T follicular helper cell (primary cell): ENCODE data around the gene PLA2G4F.

Source experiments
- DNase-seq: peaks from one replicate; pipeline ENCODE4 v3.0.0-alpha.2; 2020; ENCODE audit warnings: low read depth

PLA2G4F gene

DNA sequence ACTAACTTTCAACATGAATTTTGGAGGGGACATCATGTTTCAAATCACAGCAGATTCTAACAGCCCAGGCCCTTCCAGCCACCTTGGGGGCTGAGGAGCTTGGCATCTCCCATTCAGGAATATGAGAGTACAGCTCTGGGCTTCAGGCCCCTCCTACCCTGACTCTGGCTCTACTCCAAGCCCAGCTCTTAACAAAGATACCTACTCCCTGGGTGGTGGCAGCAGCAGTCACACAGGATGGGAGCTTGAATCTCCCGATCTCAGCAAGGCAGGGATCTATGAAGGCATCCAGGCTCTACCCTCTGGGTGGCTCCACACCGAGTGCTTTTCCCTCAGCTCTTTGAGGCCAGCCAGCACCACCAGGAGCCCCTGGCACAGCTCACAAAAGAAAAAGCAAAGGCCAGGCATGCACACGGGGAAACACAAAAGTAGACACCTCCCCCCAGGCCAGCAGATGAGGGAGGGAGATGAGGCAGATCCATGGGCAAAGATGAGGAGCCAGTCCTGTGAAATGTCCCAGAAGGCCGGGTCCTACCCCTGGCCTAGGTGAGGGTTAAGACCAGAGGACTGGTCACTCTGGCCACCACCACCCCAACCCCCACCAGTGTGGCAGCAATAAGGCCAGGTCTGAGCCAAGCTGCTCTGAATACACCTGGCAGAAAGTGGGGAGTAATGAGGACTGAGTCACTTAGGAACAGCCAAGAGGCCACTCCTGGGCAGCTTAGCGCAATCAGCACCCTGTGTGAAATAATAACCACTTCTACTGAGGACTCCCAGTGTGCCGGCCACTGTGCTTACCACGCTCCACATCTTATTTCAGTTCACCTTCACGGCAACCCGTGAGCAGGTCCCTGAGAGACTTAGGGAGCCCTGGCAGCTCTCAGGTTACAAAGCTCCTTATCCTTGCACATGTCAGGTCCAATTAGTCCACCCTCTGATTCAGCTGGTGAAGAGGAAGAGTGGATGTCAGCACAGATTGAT, 24.3 kb downstream of the PLA2G4F start:
- no peak for DNase-seq

DNA sequence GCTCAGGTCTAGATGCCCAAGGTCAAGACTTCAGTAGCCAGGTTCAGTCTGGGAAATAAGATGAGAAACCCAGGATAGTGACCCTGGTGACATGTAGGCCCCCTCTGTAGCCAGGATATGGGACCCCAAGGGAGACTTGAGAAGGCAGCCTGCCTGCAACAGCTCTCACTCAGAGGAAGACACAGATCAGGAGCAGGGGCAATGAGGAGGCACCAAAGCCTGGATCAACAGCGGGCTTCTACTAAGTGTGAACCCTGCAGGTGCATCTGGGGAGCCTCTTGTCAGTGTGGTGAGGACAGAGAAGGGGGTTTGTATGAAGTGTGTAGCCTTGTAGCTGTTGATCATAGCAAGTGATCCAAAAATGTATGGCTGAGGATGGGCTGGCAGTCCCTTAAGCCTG, 25.4 kb downstream of the PLA2G4F start:
- DNase-seq: no peak

DNA sequence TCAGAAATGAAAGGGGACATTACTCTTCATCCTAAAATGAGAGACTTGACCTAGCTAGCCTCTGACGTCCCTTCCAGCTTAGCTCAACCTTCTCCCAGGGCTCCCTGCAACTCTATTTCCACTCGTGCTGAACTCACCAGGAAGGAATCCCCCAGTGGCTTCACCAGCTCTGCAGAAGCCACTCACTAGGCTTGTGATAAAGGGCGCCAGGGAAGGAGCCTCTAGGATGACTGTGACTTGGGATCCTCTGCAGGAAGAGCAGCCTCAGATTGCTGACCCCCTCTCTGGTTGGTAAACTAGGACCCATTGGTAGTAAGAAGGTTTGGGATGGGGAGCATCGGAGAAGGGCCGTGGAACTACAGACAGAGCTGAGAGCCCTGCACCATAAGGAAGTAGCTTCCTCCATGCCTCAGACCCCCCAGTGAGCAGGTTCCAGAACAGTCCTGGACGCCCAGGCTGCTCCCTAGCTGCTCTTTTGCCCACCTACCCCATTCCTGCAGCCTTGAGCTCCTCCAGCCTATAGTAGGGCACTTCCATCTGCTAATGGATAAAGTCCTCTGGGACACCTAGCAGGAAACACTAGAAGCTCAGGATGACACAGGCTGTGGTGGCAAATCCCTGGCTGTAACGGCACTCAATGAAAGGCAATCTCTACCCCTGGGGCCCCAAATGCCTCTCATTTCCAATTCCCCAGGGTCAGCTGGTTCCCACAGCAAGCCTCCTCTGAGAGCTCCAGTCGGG, 26.0 kb downstream of the PLA2G4F start:
- no peak for DNase-seq

DNA sequence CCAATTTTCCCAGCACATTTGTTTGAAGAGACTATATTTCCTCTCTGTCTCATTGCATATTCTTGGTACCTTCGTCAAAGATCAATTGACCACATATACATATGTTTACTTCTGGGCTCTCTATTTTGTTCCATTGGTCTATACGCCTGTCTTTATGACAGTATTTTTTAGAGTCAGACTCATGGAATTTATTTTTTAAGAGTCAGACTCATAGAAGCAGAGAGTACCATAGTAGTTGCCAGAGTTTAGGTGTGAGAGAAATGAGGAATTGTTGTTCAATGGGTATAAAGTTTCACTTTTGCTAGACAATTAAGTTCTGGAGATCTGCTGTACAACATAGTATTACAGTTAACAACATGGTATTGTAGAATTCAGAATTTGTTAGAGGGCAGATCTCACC, 27.1 kb downstream of the PLA2G4F start:
- DNase-seq: no peak

DNA sequence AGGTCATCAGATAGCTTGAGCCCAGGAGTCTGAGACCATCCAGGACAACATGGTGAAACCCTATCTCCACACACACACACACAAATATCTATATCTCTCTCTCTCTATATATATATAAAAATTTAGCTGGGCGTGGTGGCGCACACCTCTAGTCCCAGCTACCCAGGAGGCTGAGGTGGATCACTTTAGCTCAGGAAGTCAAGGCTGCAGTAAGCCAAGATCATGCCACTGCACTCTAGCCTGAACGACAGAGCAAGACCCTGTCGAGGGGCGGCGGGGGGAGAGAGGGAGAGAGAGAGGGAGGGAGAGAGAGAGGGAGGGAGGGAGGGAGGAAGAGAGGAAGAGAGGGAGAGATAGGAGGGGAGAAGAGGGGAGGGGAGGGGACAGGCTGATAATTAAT, 28.0 kb downstream of the PLA2G4F start:
- DNase-seq: no peak

DNA sequence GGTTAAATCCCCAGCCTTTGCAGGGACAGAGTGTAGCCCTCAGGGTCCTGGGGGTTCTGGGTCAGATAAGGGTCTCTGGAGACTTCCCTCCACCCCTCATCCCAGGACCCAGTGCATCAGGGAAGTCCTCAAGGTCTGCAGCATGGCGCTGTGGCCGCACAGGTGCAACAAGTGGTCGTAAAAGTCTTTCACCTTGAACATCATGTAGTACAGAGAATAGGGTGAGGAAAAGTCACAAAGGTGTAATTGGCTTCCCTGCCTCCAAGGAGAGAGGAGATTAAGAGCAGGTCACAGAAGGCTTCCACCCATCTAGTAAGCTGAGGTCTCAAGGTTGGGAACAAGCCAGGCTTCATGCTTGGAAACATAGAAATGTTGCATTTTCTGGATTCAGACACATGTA, 32.9 kb downstream of the PLA2G4F start:
- no peak for DNase-seq

DNA sequence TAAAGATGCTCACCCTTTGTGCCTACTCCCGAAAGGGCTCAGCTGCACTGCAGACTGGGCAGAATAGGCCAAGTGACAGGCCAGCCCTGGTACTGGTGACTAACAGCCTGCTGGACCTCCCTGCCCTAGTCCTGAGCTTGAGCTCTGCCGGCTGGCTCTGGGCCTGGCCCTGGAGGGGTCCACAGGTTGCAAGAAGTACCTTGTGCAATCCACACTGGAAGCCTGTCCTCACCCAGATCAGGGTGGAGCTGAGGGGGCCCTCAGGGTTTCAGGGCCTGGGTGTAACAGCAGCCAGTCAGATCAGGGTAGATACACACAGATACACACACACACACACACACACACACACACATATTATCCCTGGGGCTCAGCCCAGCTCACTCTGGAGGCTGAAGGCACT, 34.8 kb downstream of the PLA2G4F start:
- DNase-seq: no peak

DNA sequence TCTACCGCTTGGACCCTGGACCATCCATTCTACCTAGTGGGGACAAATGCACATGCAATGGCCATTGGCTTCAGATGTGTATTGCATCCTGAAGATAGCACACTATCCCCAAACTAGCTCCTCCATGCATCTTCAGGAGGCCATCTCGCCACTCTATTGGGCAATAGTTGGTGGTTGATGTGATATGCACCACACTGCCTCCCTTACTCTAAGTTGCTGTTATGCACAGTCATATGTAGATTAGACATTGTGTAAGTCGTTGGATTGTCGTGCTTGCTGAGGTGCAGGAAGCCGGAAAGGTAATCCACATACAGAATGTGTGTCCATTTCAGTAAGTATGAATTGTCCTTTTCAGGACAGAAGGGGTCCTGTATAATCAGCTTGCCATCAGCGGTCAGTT, 35.4 kb downstream of the PLA2G4F start:
- no peak for DNase-seq

DNA sequence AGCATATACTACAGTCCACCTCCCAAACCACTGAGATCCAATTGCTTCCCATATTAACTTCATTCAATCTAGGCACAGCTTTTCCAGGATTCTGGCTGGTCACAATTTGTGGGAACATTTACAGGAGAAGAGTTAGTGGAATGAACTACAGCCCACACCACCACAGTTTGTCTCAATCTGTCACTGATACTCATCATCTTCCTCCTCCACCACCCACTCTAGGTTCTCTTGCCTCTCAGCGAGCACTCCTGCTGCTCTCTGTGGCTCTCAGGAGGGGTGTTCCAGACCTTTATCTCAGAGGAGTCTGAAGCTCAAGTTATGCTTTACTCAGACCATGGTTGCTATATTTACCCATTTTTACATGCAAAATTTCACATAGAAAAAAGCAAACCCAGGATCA, 36.2 kb downstream of the PLA2G4F start:
- DNase-seq: no peak

DNA sequence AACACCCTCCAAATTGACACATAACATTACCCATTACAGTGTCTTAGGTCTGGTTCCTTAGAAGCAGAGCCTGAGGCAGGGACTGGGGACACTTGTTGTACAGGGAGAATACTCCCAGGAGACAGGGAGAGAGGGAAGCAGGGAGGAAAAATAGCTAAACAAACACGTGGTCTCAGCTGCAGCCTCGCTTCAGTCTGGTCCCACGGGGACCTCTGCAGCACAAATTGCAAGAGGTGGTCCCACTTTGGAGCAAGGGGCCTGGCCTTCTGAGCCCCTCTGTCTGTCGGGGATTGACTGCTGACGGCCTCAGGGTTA, 37.0 kb downstream of the PLA2G4F start:
- DNase-seq: no peak

DNA sequence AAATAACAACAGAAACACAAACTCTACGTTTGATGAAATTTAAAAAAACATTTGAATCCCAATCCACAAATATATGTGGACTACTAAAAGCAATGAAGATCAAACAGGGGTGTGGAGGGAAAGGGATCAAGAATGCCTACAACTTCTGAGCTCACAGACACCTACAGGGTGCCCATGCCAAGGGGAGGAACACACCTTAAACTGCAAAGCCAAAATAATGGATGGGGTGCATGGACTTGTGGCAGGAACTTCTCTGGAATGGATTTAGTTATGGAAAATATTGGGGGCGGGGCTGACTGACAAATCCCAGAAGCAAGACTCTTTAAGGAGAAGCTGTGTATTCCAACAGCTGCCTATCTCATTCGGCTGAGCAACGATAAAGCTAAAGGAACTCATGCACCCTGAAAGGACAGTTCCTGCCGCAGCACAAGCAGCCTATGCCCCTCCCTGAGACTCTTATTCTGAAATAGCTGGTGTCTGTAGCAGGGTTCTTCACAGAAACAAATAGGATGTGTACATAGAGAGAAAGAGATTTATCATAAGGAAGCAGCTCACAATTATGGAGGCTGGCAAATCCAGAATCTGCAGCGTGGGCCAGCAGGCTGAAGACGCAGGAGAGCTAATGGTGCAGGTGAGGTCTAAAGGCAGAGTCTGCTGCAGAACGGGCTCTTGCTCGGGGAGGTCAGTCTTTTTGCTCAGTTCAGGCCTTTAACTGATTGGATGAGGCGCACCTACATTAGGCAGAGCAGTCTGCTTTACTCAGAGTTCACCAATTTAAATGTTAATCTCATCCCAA, 37.6 kb downstream of the PLA2G4F start:
- no peak for DNase-seq

DNA sequence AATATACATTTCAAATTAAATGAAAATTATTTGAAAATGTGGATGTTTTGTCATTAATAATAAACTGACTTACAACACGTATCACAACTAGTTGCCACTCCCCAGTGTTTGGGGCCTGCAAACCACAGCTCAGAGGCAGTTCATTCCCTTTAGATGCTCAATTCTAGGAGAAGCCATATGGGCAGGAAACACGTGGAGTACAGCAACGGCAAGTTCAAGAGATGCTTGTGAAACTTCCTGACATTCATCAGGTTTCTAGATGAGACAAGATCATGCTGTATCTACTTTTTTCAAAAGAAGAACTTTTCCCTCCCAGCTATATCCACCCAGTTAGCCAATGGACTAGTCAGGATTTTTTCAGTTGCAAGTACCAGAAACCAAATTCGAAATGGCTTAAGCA, 44.5 kb downstream of the PLA2G4F start:
- no peak for DNase-seq

DNA sequence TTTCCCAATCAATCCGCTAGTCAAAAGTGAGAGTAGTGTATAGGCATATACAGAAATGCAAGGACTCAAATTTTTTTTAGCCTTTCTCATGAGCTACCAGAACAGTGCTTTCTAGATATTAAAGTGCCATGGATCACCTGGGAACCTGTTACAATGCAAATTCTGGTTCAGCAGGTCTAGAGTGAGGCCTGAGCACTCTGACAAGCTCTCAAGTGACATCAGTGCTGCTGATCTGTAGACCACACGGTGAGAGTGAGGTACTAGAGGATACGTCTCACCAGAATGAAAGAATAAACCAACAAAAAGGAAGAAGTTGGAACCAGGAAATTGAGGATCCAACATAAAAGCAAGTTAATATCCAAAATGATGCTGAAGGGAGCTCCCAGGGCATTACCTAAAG, 46.1 kb downstream of the PLA2G4F start:
- DNase-seq: no peak

DNA sequence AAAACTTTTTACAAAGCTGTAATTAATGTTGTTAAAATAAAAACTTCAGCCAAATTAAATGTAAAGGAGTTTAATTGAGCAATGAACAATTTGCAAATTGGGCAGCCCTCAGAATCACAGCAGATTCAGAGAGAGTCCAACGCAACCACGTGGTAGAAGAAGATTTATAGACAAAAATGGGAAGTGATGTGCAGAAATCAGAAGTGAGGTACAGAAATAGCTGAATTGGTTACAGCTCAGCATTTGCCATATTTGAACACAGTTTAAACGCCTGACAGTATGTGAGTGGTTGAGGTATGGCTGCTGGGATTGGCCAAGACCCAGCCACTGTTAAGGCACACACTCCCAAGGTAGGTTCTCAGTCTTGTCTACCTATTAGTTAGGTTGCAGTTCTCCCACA, 47.6 kb downstream of the PLA2G4F start:
- no peak for DNase-seq

DNA sequence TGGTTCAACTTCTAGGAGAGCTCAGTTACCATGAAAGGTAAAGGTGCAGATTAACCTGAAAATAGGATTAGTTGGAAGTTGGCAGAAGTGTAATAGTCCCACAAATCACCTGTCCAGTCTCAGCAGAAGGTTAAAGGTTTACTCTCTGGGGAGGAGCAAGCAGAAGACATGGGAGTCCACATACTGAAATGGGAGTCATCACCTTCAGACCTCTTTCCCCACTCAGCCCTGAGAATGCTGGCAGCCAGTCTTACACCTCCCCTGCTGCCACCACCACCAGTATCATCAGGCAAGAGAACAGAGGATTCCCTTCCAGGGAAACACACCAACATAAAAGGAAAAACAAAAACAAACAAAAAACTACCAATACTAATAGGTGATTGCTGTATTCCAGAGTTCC, 48.2 kb downstream of the PLA2G4F start:
- DNase-seq: no peak

DNA sequence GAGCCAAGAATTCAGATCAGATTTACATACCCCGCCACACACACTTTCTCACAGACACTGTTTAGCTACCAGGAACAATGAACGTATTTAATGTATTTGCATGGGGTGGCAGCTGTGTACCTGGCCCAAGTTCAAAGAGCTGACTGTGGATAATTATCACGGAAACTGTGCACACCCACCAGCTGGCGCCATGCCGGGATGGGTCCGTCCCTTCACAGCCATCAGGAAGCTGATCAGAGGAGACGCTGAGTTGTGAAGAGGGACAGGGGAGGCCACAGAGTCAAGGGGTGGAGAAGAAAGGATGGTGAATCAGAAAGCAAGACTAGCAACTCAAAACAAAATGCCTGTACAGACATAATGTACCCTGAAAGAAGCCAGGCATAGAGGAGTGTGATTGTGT, 49.0 kb downstream of the PLA2G4F start:
- DNase-seq: no peak

DNA sequence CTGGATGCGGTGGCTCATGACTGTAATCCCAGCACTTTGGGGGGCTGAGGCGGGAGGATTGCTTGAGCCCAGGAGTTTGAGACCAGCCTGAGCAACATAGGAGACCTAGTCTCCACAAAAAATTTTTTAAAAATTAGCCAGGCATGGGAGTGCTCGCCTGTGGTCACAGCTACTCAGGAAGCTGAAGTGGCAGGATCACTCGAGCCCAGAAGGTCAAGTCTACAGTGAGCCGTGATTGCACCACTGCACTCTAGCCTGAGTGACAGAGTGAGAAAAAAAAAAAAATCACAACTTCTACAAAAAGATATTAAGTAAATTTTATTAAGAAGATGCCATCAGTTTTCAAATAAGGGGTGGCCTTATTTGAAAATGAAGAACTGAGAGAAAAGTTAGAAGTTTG, 50.1 kb downstream of the PLA2G4F start:
- no peak for DNase-seq

DNA sequence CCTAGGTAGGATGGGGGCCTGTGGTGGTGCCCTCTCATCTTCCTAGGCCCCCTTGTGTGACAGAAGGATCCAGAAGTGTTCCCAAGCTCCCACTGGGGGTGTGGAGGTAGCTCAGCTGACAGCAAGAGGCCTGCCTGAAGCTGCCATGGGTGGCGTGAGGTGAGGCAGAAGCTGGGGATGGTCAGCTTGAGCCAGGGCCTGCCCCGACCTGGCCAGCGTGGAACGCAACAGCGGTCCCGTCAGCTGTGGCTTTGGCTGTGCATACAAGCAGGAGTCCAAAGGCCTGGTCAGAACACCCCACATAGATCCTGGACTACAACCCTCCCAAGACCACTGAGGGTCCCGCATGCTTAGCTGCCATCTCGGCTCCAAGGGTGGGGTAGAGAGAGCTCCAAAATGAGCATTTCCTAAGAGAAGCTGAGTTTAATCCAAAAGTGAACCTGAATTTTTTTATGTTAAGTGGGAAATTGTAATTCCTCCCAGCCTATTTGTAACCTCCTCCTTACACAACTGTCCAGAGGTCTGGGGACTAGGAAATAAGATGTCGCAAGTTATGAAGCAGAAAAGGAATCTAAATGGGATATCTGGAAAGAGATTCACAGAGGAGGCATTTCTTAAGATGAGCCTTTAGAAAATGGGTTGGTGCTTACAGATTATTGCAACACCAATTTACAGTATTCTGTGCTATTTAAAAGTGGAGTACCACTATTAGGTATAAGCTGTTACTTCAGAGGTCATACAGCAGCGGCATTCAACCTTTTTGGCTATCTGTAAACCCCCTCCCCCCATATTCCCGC, 52.1 kb downstream of the PLA2G4F start:
- DNase-seq: no peak

DNA sequence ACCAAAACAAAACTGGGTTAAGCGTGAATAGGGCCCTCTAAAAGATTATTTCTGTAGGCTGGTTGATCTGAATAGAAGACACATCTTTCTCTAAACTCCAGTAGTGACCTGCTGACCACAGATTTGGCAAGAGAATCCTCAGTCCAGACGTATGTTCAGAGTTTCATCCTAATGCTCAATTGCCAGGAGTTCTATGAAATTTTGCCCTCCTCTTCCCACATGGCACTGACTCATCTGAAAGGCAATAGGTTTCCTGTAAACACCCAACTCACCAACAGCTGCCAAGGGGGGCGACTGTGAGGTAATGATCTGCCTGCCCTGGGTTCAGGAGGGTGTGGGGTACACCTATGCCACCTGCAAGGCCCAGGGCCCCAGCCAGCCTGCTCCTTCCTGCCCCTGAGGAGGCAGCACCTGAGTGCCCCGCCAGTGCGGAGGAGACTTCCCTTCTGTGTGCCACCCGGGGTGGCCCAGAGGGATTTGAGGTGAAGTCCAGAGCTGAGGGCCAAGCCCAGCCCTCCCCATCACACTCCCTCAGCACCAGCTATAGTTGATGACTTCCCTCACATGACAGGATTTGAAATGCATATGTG, 53.7 kb downstream of the PLA2G4F start:
- DNase-seq: no peak

DNA sequence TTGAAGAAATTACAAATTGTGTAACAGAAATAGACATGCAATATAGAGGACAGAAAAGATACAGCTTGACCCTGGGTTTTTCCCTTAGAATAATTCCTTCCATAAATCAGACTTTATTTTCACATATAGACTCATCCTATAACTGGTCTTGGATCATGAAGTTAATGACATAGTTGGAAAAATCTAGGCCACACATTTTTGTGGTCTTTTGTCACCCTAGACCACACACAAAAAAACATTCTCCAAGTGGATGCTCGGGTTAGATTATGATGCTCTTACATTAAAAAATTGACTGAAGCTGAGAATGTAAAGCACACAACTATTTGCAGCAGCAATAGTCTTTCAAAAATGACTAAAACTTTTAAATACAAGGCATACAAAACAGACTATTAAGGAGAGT, 54.6 kb downstream of the PLA2G4F start:
- DNase-seq: no peak

DNA sequence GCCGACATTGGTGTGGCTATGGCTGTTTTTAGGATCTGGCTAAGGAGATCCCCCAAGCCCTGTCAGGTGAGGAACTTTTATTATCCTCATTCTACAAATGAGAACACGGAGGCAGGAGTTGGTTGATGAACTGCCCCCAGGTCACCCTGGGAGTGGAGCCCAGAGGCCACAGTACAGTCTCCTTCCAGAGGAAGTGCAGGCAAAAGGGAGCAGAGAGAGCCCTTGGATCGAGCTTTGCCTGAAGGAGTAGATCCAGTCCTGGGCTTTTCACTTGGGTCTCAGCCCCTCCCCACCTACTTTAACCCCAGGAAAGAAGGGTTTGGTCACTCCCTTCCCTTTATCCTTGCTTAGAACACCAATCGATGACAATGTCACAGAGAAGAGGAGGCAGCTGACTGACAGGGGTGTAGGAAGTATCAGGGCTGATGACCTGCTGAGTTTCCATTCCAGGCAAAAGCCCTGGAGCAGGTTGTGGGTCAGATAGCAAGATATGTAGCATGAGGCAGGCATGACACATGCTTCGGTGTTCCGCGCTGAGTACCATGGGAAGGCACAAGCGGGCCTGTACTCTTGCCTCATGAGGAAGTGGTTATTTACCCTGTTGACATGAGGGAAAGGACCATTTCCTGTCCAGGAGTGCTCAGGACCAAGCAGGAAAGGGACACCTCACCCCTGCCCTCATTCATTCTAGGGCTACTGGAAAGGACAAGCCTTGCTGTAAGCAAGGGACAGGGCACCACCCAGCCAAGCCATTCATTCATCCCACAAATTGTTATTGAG, 56.2 kb downstream of the PLA2G4F start:
- no peak for DNase-seq
